Astrocyte of the spinal cord (primary cell): ENCODE results near the gene FRAS1.
A peak's percentile ranks its signal among the peaks of the same experiment; 100 is the strongest.

Experiments used
- DNase-seq: peaks from one replicate; pipeline ENCODE4 v3.0.0; 2011; ENCODE audit warnings: low read depth, low spot score
- H3K4me3 ChIP-seq: 2 replicates; pipeline ENCODE4 v1.5.1; 2011; ENCODE audit warnings: low read depth, mild to moderate bottlenecking, low read length, moderate library complexity
- in situ Hi-C: cut with HindIII; loops from 2 replicates; pipeline ENCODE4 v1.10.0; 2017; ENCODE audit warnings: low sequenced_read_pairs
- TF ChIP-seq, protein P1 (sequence below): IDR thresholded peaks from 2 replicates; pipeline ENCODE4 v1.5.1; 2012; ENCODE audit warnings: low read depth, mild to moderate bottlenecking, low read length, inconsistent platforms

Gene FRAS1

DNA sequence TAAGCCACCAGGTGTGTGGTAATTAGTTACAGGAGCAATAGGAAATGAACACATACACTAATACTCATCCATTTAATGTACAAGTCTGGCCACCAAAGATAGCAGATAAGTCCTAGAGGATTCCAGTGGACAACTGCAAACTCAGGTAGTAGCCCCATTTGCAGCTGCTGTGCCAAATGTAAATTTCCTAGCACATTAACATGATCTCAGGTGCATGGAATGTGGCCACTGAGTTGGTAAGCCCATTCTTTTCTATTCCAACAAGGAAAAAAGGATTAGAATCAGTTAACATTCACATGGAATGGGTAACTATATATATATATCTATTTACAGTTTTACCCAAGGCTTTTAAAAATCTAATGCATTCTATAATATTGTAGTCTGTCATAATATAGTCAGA is 23.3 kb upstream of the FRAS1 start:
- TF ChIP-seq, protein P1, sequence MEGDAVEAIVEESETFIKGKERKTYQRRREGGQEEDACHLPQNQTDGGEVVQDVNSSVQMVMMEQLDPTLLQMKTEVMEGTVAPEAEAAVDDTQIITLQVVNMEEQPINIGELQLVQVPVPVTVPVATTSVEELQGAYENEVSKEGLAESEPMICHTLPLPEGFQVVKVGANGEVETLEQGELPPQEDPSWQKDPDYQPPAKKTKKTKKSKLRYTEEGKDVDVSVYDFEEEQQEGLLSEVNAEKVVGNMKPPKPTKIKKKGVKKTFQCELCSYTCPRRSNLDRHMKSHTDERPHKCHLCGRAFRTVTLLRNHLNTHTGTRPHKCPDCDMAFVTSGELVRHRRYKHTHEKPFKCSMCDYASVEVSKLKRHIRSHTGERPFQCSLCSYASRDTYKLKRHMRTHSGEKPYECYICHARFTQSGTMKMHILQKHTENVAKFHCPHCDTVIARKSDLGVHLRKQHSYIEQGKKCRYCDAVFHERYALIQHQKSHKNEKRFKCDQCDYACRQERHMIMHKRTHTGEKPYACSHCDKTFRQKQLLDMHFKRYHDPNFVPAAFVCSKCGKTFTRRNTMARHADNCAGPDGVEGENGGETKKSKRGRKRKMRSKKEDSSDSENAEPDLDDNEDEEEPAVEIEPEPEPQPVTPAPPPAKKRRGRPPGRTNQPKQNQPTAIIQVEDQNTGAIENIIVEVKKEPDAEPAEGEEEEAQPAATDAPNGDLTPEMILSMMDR: no peak
- DNase-seq: no peak
- H3K4me3 ChIP-seq: no peak overlapping the region
- in situ Hi-C loops: no loop called here

DNA sequence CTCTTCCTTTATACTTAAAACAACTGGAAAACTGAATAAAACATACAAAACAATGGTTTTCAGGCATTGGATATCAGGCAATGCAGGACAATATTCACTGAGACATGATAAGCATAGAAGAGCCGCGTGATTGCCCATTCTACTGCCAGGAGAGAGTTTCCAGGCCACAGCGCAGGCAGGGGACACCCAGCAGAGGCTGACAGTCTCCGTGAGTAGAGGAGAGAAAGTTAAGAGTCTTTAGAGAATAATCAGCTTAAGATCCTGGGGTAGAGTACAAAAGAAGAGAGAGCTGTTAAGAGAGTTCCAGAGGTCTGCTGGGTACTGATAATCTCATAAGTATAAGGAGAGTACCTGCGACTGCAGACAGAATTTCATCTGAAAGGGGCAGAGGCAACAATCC is 18.4 kb upstream of the FRAS1 start:
- TF ChIP-seq, protein P1: no peak
- in situ Hi-C loops: no loop called here
- H3K4me3 ChIP-seq: no peak overlapping the region
- no peak for DNase-seq

DNA sequence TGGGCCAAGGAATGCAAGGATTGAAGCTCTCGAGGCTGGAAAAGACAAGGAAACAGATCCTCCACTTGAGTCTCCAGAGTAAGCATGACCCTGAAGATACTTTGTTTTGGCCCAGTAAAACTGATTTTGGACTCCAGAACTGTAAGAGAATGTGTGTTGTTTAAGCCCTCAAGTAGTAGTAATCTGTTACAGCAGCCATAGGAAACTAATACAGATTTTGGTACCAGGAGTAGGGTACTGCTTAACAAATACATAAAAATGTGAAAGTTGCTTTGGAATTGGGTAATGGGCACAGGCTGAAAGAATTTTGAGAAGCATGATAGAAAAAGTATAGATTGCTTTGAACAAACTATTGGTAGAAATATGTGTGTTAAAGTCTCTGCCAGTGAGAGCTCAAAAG is 17.4 kb upstream of the FRAS1 start:
- no peak overlapping the region for H3K4me3 ChIP-seq
- TF ChIP-seq, protein P1: no peak
- no peak for DNase-seq
- in situ Hi-C loops: no loop called here

DNA sequence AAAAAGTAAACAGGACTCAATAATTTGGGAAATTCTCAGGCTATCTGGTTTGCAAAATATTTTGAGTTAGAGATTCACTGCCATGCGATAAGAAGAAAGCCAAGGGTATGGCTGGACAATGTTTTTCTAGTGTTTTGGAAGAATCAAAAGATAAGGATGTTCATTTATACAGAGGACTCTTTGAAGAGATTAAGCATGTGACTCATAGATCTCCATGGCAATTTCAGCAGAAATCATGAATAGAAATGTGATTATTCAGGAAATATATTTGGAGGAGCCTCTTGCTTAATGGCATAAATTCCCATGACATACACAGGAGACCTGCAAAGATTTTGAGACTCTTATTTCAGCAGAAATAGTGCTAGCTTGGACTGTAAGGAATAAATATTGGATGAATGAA is 16.7 kb upstream of the FRAS1 start:
- no peak for DNase-seq
- TF ChIP-seq, protein P1: no peak
- H3K4me3 ChIP-seq: no peak overlapping the region
- in situ Hi-C loops: no loop called here

DNA sequence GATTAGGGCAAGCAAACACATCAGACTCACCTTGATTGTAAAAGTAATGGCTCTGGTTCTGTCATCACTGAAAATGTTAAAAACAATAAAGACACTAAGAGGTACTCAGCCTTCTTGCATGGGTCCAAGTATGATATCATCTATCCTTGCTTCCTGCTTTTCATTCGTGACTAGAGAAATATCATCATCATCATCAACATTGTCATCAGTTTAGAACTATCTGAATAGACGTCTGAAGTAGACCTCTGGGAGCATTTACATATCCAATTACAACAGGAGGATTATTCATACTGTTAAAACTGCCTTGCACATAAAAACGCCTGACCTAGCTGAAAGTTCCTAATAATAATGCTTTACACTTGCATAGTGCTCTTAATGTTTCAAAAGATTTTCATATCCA is 9.8 kb upstream of the FRAS1 start:
- no peak overlapping the region for H3K4me3 ChIP-seq
- in situ Hi-C loops: no loop called here
- TF ChIP-seq, protein P1: no peak
- no peak for DNase-seq

DNA sequence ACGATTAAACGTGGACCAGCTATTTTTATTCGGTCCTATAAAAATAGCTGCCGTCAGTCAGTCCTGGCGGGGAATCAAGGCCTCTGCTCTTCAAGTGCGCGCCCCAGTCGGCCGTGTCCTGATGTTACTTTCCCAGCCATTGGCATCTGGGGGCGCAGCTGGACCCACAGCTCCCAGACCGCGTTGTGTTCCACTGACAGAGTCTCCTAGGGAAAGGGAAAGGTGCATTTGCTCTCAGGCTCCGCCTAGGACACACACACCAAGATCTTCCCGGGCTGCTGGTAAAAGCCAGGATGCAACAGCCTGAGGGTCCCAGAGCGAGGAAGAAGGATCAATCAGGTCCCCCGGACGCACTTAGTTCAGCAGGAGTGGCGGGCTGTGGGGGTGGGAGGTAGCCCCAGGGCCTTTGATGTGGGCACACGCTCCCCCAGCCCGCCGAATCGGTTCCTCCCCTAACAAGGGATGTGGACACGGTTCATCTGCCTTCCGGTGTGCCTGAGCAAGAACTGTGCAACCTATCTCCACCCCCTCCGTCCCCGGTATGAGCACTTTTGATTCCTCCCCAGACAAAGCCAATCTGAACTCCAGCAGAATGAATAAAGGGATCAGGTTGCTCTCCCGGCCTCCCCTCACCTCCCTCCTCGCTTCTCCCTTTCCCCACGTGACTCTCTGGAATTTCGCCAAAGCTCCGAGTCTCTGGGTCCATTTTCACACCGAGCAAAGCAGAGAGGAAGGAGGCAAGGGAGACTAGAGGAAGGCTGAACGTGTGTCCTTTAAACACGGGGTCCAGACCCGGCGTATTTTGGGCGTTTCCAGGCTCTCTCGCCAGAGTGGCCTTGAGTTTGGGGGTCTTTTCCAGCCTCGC is 626 bp upstream of the FRAS1 start:
- in situ Hi-C loops: no loop called here
- peak overlapping the region; percentile 61 for H3K4me3 ChIP-seq
- TF ChIP-seq, protein P1: no peak
- peak; percentile 80 for DNase-seq
